GM18951 (cell line): ENCODE data around the gene DVL1.
"Not testable (repeated sequence)": the region's sequence is repeated elsewhere in the genome, so short reads cannot be mapped to it uniquely, and the experiment has no call there.

Experiments
- POLR2A ChIP-seq: IDR thresholded peaks from 4 replicates; pipeline ENCODE4 v1.6.1; 2011; ENCODE audit warnings: mild to moderate bottlenecking; ENCODE audit not compliant: insufficient read length, insufficient read depth; ENCODE audit errors: extremely low read depth
- in situ Hi-C: fragments of 300-500 bp; cut with MboI; formaldehyde crosslinking; loops from one replicate; pipeline ENCODE4 v1.12.0; 2022; ENCODE audit warnings: low sequenced_read_pairs, mixed read lengths, inconsistent platforms; ENCODE audit not compliant: unreplicated experiment

DVL1 gene

GRCh38 chr1:1349256-1350012, at the start of gene DVL1:
Gene DVL1, minus strand, starts transcription at chr1:1349418. Its CDS starts 353 bp downstream, at chr1:1349065.
- peak; percentile 79 for TF ChIP-seq POLR2A
- in situ Hi-C loops: no loop called here

- in situ Hi-C loops: no loop called here
- TF ChIP-seq POLR2A: no peak
Observed at GRCh38 chr1:1398677-1399186, 49.5 kb upstream of the DVL1 start.

GRCh38 chr1:1397839-1398523, 48.8 kb upstream of the DVL1 start:
- no peak for TF ChIP-seq POLR2A
- in situ Hi-C loops: no loop called here

- no peak for TF ChIP-seq POLR2A
- in situ Hi-C loops: no loop called here
Observed at GRCh38 chr1:1395166-1395565, 45.9 kb upstream of the DVL1 start.

GRCh38 chr1:1394116-1394515, 44.9 kb upstream of the DVL1 start:
- in situ Hi-C loops: no loop called here
- TF ChIP-seq POLR2A: no peak

GRCh38 chr1:1393428-1393827, 44.2 kb upstream of the DVL1 start:
- TF ChIP-seq POLR2A: no peak
- in situ Hi-C loops: no loop called here

GRCh38 chr1:1393014-1393413, 43.8 kb upstream of the DVL1 start:
- TF ChIP-seq POLR2A: no peak
- in situ Hi-C loops: no loop called here

- TF ChIP-seq POLR2A: no peak
- in situ Hi-C loops: no loop called here
Observed at GRCh38 chr1:1391225-1391624, 42.0 kb upstream of the DVL1 start.

GRCh38 chr1:1390675-1391074, 41.5 kb upstream of the DVL1 start:
- in situ Hi-C loops: no loop called here
- TF ChIP-seq POLR2A: no peak

- in situ Hi-C loops: no loop called here
- TF ChIP-seq POLR2A: no peak
Observed at GRCh38 chr1:1388078-1388472, 38.9 kb upstream of the DVL1 start.

GRCh38 chr1:1387098-1388077, 38.2 kb upstream of the DVL1 start:
- in situ Hi-C loops: no loop called here
- no peak for TF ChIP-seq POLR2A

- TF ChIP-seq POLR2A: no peak
Observed at GRCh38 chr1:1385931-1386330, 36.7 kb upstream of the DVL1 start.

GRCh38 chr1:1385339-1385738, 36.1 kb upstream of the DVL1 start:
- in situ Hi-C loops: not testable (repeated sequence)

More at GRCh38 chr1:1385931-1386330, 36.7 kb upstream of the DVL1 start:
- in situ Hi-C loops: no loop called here

GRCh38 chr1:1381294-1381693, 32.1 kb upstream of the DVL1 start:
- TF ChIP-seq POLR2A: no peak
- in situ Hi-C loops: no loop called here
